HepG2 (cell line): ENCODE results near the gene FETUB. TPM values are rescaled to one million over a fixed set of nuclear protein-coding genes. Genes with fewer than 3 reads are reported as not detected.

ENCODE experiments used
- AKNA ChIP-seq: sonication (generic); formaldehyde crosslinking; IDR thresholded peaks from 2 replicates; pipeline ENCODE4 v1.4.0; 2020; ENCODE audit warnings: missing genetic modification reagents, borderline replicate concordance
- ASH2L ChIP-seq: fragments of 300-600, 200-600 bp; sonication (generic); IDR thresholded peaks from 2 replicates; pipeline ENCODE4 v1.7.0; 2017; ENCODE audit warnings: low read depth, mild to moderate bottlenecking, moderate library complexity, mixed read lengths, low read length; ENCODE audit not compliant: insufficient read length
- EZH2 ChIP-seq: conservative IDR thresholded peaks from 2 replicates; pipeline ENCODE4 v1.6.1; 2012; ENCODE audit warnings: mild to moderate bottlenecking, low read depth, low read length, moderate library complexity
- MATR3 ChIP-seq: sonication (generic); formaldehyde crosslinking; IDR thresholded peaks from 2 replicates; pipeline ENCODE4 v1.4.0; 2020; ENCODE audit warnings: missing genetic modification reagents
- ONECUT2 ChIP-seq: sonication (generic); formaldehyde crosslinking; IDR thresholded peaks from 2 replicates; pipeline ENCODE4 v1.4.0; 2020; ENCODE audit warnings: missing genetic modification reagents
- SALL2 ChIP-seq: sonication (generic); formaldehyde crosslinking; IDR thresholded peaks from 2 replicates; pipeline ENCODE4 v1.8.1; 2023; ENCODE audit warnings: mild to moderate bottlenecking, missing genetic modification reagents, inconsistent platforms
- SRY ChIP-seq: sonication (generic); formaldehyde crosslinking; IDR thresholded peaks from 2 replicates; pipeline ENCODE4 v1.8.0; 2022; ENCODE audit warnings: mild to moderate bottlenecking, missing genetic modification reagents
- SUZ12 ChIP-seq: fragments of 150-350 bp; IDR thresholded peaks from 2 replicates; pipeline ENCODE4 v1.6.1; 2014; ENCODE audit warnings: low read depth, low read length
- ZFP90 ChIP-seq: sonication (generic); formaldehyde crosslinking; IDR thresholded peaks from 2 replicates; pipeline ENCODE4 v1.8.0; 2022; ENCODE audit warnings: missing genetic modification reagents, mild to moderate bottlenecking, inconsistent platforms, borderline replicate concordance
- ZNF124 ChIP-seq: sonication (generic); formaldehyde crosslinking; IDR thresholded peaks from 2 replicates; pipeline ENCODE4 v1.4.0; 2020; ENCODE audit warnings: missing genetic modification reagents
- ZNF180 ChIP-seq: sonication (generic); formaldehyde crosslinking; IDR thresholded peaks from 2 replicates; pipeline ENCODE4 v1.4.0; 2020; ENCODE audit warnings: low read depth, missing genetic modification reagents, borderline replicate concordance
- ZNF20 ChIP-seq: sonication (generic); formaldehyde crosslinking; IDR thresholded peaks from 2 replicates; pipeline ENCODE4 v1.4.0; 2020; ENCODE audit warnings: mild to moderate bottlenecking, moderate library complexity, missing genetic modification reagents
- ZNF639 ChIP-seq: conservative IDR thresholded peaks from 2 replicates; pipeline ENCODE4 v1.6.1; 2018; ENCODE audit warnings: missing genetic modification reagents
- ZNF720 ChIP-seq: sonication (generic); formaldehyde crosslinking; IDR thresholded peaks from 2 replicates; pipeline ENCODE4 v1.4.0; 2020; ENCODE audit warnings: missing genetic modification reagents
- ZNF746 ChIP-seq: sonication (generic); formaldehyde crosslinking; IDR thresholded peaks from 2 replicates; pipeline ENCODE4 v1.8.0; 2022; ENCODE audit warnings: mild to moderate bottlenecking, missing genetic modification reagents
- ZNF800 ChIP-seq: sonication (generic); formaldehyde crosslinking; IDR thresholded peaks from 2 replicates; pipeline ENCODE4 v1.4.0; 2020; ENCODE audit warnings: missing genetic modification reagents
- ZNF83 ChIP-seq: sonication (generic); formaldehyde crosslinking; IDR thresholded peaks from 2 replicates; pipeline ENCODE4 v1.4.0; 2020; ENCODE audit warnings: missing genetic modification reagents, mild to moderate bottlenecking, borderline replicate concordance
- polyA plus RNA-seq, 8 experiments: library from polyadenylated mRNA; depleted of rRNA in 3 of 8; stranded (reverse) in 7 of 8; unstranded in 1 of 8; fragments of >200 nt; fragmentation: Illumina TruSeq in 4 of 8; extraction: Trizol in 4 of 8; gene quantifications; 2 replicates each; pipeline versions ENCODE4 v1.2.1 to v1.2.3, GENCODE V29; 2011 to 2016; ENCODE audit warnings: low read depth in 4 of 8, missing spikeins in 1 of 8, mixed read lengths in 1 of 8; ENCODE audit not compliant: insufficient read depth in 1 of 8
- total RNA-seq, 5 experiments: library from RNA; depleted of rRNA; stranded (reverse); fragments of >200 nt; fragmentation: Illumina TruSeq; extraction: Trizol; gene quantifications; 2 replicates each; pipeline ENCODE4 v1.2.3, GENCODE V29; 2016; ENCODE audit warnings: low read depth in 1 of 5
- TF ChIP-seq, protein P1 (sequence below): sonication (generic); formaldehyde crosslinking; IDR thresholded peaks from 2 replicates; pipeline ENCODE4 v1.5.0; 2020; ENCODE audit warnings: mild to moderate bottlenecking, low read depth, missing genetic modification reagents, borderline replicate concordance

Gene FETUB
- total and polyA plus RNA-seq, 2 of the 13 experiments (the other 11 are each of a cell fraction or from before 2014, with no cell fraction given), result 2.1 to 4.4 TPM

DNA sequence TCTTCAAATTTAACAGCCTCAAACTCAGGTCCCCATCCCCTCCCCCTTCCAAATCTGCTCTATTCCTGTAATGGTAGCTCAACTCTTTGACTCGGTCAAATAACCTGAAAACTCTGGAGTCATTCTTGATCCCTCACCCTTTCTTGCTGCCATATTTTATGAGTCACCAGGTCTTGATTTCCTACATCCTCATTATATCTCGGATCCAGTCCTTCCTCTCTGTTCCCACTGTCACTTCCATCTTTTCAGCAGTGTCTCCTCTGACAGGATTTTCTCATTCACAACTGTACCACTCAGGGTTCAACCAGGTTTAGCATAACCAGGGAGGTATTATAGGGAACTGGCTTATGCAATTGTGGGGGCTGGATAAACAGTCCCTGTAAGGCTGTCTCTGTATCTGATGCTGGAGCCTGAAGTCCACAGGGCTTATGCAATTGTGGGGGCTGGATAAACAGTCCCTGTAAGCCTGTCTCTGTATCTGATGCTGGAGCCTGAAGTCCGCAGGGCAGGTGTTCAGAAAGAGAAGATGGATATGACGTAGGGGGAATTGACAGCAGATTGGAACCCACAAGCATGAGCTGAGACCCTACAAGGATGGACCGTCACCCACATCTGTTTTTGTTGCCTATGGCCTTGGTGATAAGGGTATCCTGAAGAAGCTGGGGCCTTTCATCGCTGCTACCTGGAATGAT, 9.1 kb upstream of the FETUB start (continued):
- TF ChIP-seq, protein P1, sequence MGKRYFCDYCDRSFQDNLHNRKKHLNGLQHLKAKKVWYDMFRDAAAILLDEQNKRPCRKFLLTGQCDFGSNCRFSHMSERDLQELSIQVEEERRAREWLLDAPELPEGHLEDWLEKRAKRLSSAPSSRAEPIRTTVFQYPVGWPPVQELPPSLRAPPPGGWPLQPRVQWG (CRISPR knock-in tag), result no peak
- TF ChIP-seq ZNF180 (CRISPR knock-in tag), result no peak
- TF ChIP-seq ONECUT2, result 0 out of 2 replicates have a peak, but pooled peaks have one; percentile 23
- TF ChIP-seq ZNF800, result no peak
- TF ChIP-seq AKNA (CRISPR knock-in tag), result no peak
- no peak for TF ChIP-seq ZNF720 (CRISPR knock-in tag)
- TF ChIP-seq SRY, result no peak
- no peak for TF ChIP-seq ZNF83 (CRISPR knock-in tag)
- TF ChIP-seq ZFP90, result peak; percentile 75; the same call in 1 of the 2 replicates
- no peak for TF ChIP-seq MATR3
- no peak for TF ChIP-seq ZNF124 (CRISPR knock-in tag)
- no peak for TF ChIP-seq ZNF20 (CRISPR knock-in tag)
- TF ChIP-seq SALL2 (CRISPR knock-in tag), result peak; percentile 78; the same call in 1 of the 2 replicates
- no peak for TF ChIP-seq ASH2L
- TF ChIP-seq EZH2, result no peak
- TF ChIP-seq ZNF746 (CRISPR knock-in tag), result peak; percentile 79
- no peak for TF ChIP-seq SUZ12
- TF ChIP-seq ZNF639 (CRISPR knock-in tag), result no peak
